OCI-LY1 (cell line): ENCODE data around the gene SDK1.

ENCODE experiments used
- H2AFZ ChIP-seq: fragments of 200-600 bp; sonication (generic), shearing (Covaris generic); 2 replicates; pipeline ENCODE4 v1.6.0; 2014; ENCODE audit warnings: antibody characterized with exemption, mild to moderate bottlenecking, low read length
- H3F3A ChIP-seq: fragments of 200-600 bp; sonication (generic), shearing (Covaris generic); 2 replicates; pipeline ENCODE4 v1.6.0; 2014; ENCODE audit warnings: mild to moderate bottlenecking, antibody characterized with exemption, low read length, moderate library complexity; ENCODE audit not compliant: insufficient read depth
- H3K27ac ChIP-seq: fragments of 200-600 bp; sonication (generic); 2 replicates; pipeline ENCODE4 v1.5.1; 2014; ENCODE audit warnings: low read length, mixed run types, mild to moderate bottlenecking, low read depth; ENCODE audit not compliant: poor library complexity, severe bottlenecking
- H3K27me3 ChIP-seq: fragments of 200-600 bp; sonication (generic); 2 replicates; pipeline ENCODE4 v1.6.0; 2014; ENCODE audit warnings: antibody characterized with exemption, mild to moderate bottlenecking, low read length, moderate library complexity; ENCODE audit not compliant: insufficient read depth
- H3K36me3 ChIP-seq: fragments of 200-600 bp; sonication (generic); 2 replicates; pipeline ENCODE4 v1.6.1; 2014; ENCODE audit warnings: mild to moderate bottlenecking, antibody characterized with exemption, low read length, moderate library complexity, mixed read lengths; ENCODE audit not compliant: insufficient read depth
- H3K4me1 ChIP-seq: fragments of 200-600 bp; sonication (generic); 2 replicates; pipeline ENCODE4 v1.5.1; 2014; ENCODE audit warnings: mild to moderate bottlenecking, low read length, moderate library complexity; ENCODE audit not compliant: insufficient read depth, severe bottlenecking
- H3K4me2 ChIP-seq: fragments of 200-600 bp; sonication (generic), shearing (Covaris generic); 2 replicates; pipeline ENCODE4 v1.6.1; 2014; ENCODE audit warnings: low read length
- H3K4me3 ChIP-seq: fragments of 200-600 bp; sonication (generic); 2 replicates; pipeline ENCODE4 v1.5.1; 2014; ENCODE audit warnings: low read length, low read depth, mild to moderate bottlenecking, mixed read lengths; ENCODE audit not compliant: poor library complexity, severe bottlenecking
- H3K79me2 ChIP-seq: fragments of 200-600 bp; shearing (Covaris generic); 2 replicates; pipeline ENCODE4 v1.6.1; 2016; ENCODE audit warnings: mixed run types, low read length, mixed read lengths; ENCODE audit not compliant: insufficient read depth
- H3K9ac ChIP-seq: fragments of 200-600 bp; sonication (generic), shearing (Covaris generic); 2 replicates; pipeline ENCODE4 v1.6.1; 2014; ENCODE audit warnings: mild to moderate bottlenecking, low read length, mixed read lengths
- H3K9me2 ChIP-seq: fragments of 200-600 bp; sonication (generic), shearing (Covaris generic); 2 replicates; pipeline ENCODE4 v1.6.1; 2014; ENCODE audit warnings: low read depth, mild to moderate bottlenecking, low read length, mixed read lengths
- H3K9me3 ChIP-seq: fragments of 200-600 bp; shearing (Covaris generic); 2 replicates; pipeline ENCODE4 v1.6.1; 2014; ENCODE audit warnings: low read length, mixed read lengths
- H4K20me1 ChIP-seq: fragments of 200-600 bp; sonication (generic), shearing (Covaris generic); 2 replicates; pipeline ENCODE4 v1.6.0; 2016; ENCODE audit warnings: mild to moderate bottlenecking, low read length; ENCODE audit not compliant: insufficient read depth
- EZH2 ChIP-seq: fragments of 200-600 bp; sonication (generic), shearing (Covaris generic); IDR thresholded peaks from 2 replicates; pipeline ENCODE4 v1.8.0; 2017; ENCODE audit warnings: borderline replicate concordance, mixed run types, mild to moderate bottlenecking, antibody characterized with exemption, low read length, moderate library complexity, mixed read lengths
- TF ChIP-seq, protein P1 (sequence below): fragments of 200-600 bp; sonication (generic), shearing (Covaris generic); IDR thresholded peaks from 2 replicates; pipeline ENCODE4 v1.5.1; 2017; ENCODE audit warnings: mild to moderate bottlenecking, antibody characterized with exemption, low read length, moderate library complexity, mixed read lengths

The SDK1 gene

GRCh38 chr7:3949242-3949640, 648.2 kb downstream of the SDK1 start:
- Histone ChIP-seq H3K27me3 (no peaks in the 10 kb centered on the region), H3K79me2 (no peaks in the 10 kb centered on the region), H2AFZ (no peak overlapping the region), H3K27ac (no peak overlapping the region), H3F3A (no peaks in the 10 kb centered on the region), H3K36me3 (peaks cover 10% of the 10 kb centered on the region; the same call in 1 of the 2 replicates), H3K9me2 (no peaks in the 10 kb centered on the region), H4K20me1 (no peaks in the 10 kb centered on the region), H3K4me1 (no peaks in the 10 kb centered on the region), H3K4me2 (no peak overlapping the region), H3K4me3 (no peak overlapping the region), H3K9me3 (no peaks in the 10 kb centered on the region), H3K9ac (no peak overlapping the region)
- TF ChIP-seq EZH2 = no peak
- TF ChIP-seq, protein P1, sequence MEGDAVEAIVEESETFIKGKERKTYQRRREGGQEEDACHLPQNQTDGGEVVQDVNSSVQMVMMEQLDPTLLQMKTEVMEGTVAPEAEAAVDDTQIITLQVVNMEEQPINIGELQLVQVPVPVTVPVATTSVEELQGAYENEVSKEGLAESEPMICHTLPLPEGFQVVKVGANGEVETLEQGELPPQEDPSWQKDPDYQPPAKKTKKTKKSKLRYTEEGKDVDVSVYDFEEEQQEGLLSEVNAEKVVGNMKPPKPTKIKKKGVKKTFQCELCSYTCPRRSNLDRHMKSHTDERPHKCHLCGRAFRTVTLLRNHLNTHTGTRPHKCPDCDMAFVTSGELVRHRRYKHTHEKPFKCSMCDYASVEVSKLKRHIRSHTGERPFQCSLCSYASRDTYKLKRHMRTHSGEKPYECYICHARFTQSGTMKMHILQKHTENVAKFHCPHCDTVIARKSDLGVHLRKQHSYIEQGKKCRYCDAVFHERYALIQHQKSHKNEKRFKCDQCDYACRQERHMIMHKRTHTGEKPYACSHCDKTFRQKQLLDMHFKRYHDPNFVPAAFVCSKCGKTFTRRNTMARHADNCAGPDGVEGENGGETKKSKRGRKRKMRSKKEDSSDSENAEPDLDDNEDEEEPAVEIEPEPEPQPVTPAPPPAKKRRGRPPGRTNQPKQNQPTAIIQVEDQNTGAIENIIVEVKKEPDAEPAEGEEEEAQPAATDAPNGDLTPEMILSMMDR = no peak

GRCh38 chr7:3950249-3950648, 649.2 kb downstream of the SDK1 start:
- H3K4me1 ChIP-seq = no peaks in the 10 kb centered on the region
- H3K4me2 ChIP-seq = no peak overlapping the region
- H3K79me2 ChIP-seq = no peaks in the 10 kb centered on the region
- H3K36me3 ChIP-seq = peaks cover 10% of the 10 kb centered on the region; the same call in 1 of the 2 replicates
- no peaks in the 10 kb centered on the region for H3K9me3 ChIP-seq
- TF ChIP-seq, protein P1 = no peak
- no peak for TF ChIP-seq EZH2
- no peaks in the 10 kb centered on the region for H3F3A ChIP-seq
- no peak overlapping the region for H2AFZ ChIP-seq
- no peaks in the 10 kb centered on the region for H3K27me3 ChIP-seq
- H4K20me1 ChIP-seq = no peaks in the 10 kb centered on the region
- no peak overlapping the region for H3K27ac ChIP-seq
- H3K9me2 ChIP-seq = no peaks in the 10 kb centered on the region
- no peak overlapping the region for H3K4me3 ChIP-seq
- H3K9ac ChIP-seq = no peak overlapping the region

GRCh38 chr7:3951316-3952055, 650.4 kb downstream of the SDK1 start:
- TF ChIP-seq, protein P1 = no peak
- TF ChIP-seq EZH2 = no peak
- no peak overlapping the region for H3K27ac ChIP-seq
- no peaks in the 10 kb centered on the region for H3K27me3 ChIP-seq
- H3K9ac ChIP-seq = no peak overlapping the region
- H3K4me2 ChIP-seq = no peak overlapping the region
- no peak overlapping the region for H2AFZ ChIP-seq
- no peaks in the 10 kb centered on the region for H3K79me2 ChIP-seq
- H3F3A ChIP-seq = no peaks in the 10 kb centered on the region
- no peaks in the 10 kb centered on the region for H3K9me2 ChIP-seq
- H3K4me1 ChIP-seq = no peaks in the 10 kb centered on the region
- H3K36me3 ChIP-seq = peaks cover 10% of the 10 kb centered on the region; the same call in 1 of the 2 replicates
- H4K20me1 ChIP-seq = no peaks in the 10 kb centered on the region
- no peaks in the 10 kb centered on the region for H3K9me3 ChIP-seq
- H3K4me3 ChIP-seq = no peak overlapping the region
